SK-N-SH (cell line): Measurements from ENCODE around the gene PHKA2.

Experiments used
- CTCF ChIP-seq: fragments of 200-600 bp; sonication (generic); IDR thresholded peaks from 2 replicates; pipeline ENCODE4 v1.6.1; 2017; ENCODE audit warnings: antibody characterized with exemption, mild to moderate bottlenecking, moderate library complexity
- TEAD4 ChIP-seq: IDR thresholded peaks from 2 replicates; pipeline ENCODE4 v1.4.0; 2012; ENCODE audit warnings: mild to moderate bottlenecking, borderline replicate concordance; ENCODE audit not compliant: insufficient read depth

DNA sequence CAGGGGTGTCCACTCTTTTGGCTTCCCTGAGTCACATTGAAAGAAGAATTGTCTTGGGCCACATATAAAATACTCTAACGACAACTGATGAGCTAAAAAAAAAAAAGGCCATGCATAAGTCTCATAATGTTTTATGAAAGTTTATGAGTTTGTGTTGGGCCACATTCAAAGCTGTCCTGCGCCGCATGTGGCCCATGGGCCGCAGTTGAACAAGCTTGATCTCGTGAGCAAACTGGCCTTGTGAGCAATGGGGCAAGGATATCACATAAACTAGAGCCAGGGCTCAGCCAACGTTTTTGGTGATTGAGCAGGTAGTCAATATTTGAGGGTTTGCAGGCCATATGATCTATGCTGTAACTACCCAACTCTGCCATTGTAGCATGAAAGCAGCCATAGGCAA, 44.6 kb upstream of the PHKA2 start:
- TF ChIP-seq CTCF = no peak
- TF ChIP-seq TEAD4 = no peak
